Natural killer cell (primary cell): ENCODE results near the gene DCDC2C. TPM values are rescaled to one million over a fixed set of nuclear protein-coding genes. Genes with fewer than 3 reads are reported as not detected.

Experiments used
- ATAC-seq, 3 donors: fragments of 150-1000 bp in 2 of 3; fragments of 200-7000 bp in 1 of 3; cut with Tn5 transposase; 1 replicate in 1 of 3; 2 replicates in 2 of 3; pipeline ENCODE4 v1.10.0; 2021; ENCODE audit warnings: mild to moderate bottlenecking in 2 of 3, moderate library complexity in 2 of 3
- DNase-seq, 2 donors: peaks; one replicate each; pipeline versions ENCODE4 v3.0.0 to v3.0.0-alpha.2; 2013 to 2021; ENCODE audit warnings: mixed read lengths in 1 of 2
- H3K27ac ChIP-seq: one replicate; pipeline ENCODE4 v1.5.1; 2013; ENCODE audit warnings: mild to moderate bottlenecking, low read length
- H3K27me3 ChIP-seq: one replicate; pipeline ENCODE4 v1.6.1; 2013; ENCODE audit warnings: low read length; ENCODE audit not compliant: control insufficient read depth, insufficient read depth
- H3K36me3 ChIP-seq: one replicate; pipeline ENCODE4 v1.6.1; 2013; ENCODE audit warnings: low read length; ENCODE audit not compliant: control insufficient read depth, insufficient read depth
- H3K4me1 ChIP-seq: one replicate; pipeline ENCODE4 v1.6.1; 2013; ENCODE audit warnings: low read length; ENCODE audit not compliant: control insufficient read depth, insufficient read depth
- H3K4me3 ChIP-seq: one replicate; pipeline ENCODE4 v1.5.1; 2013; ENCODE audit warnings: low read length
- H3K9me3 ChIP-seq: one replicate; pipeline ENCODE4 v1.6.1; 2013; ENCODE audit warnings: low read length; ENCODE audit not compliant: control insufficient read depth, insufficient read depth
- H3K27ac Mint-ChIP-seq, 2 donors: one replicate each; pipeline ENCODE4 v1.8.0; 2022; ENCODE audit warnings: mild to moderate bottlenecking in 2 of 2, mixed read lengths in 2 of 2, moderate library complexity in 1 of 2
- H3K27me3 Mint-ChIP-seq, 2 donors: one replicate each; pipeline ENCODE4 v1.8.0; 2022; ENCODE audit warnings: low read depth in 2 of 2, mixed read lengths in 2 of 2
- H3K36me3 Mint-ChIP-seq: one replicate; pipeline ENCODE4 v1.8.0; 2022; ENCODE audit warnings: mixed read lengths
- H3K4me1 Mint-ChIP-seq, 2 donors: one replicate each; pipeline ENCODE4 v1.8.0; 2022; ENCODE audit warnings: mixed read lengths in 2 of 2
- H3K4me3 Mint-ChIP-seq: one replicate; pipeline ENCODE4 v1.8.0; 2022; ENCODE audit warnings: mild to moderate bottlenecking, moderate library complexity, mixed read lengths
- H3K9me3 Mint-ChIP-seq, 2 donors: one replicate each; pipeline ENCODE4 v1.8.0; 2022; ENCODE audit warnings: mixed read lengths in 2 of 2
- CTCF ChIP-seq: fragments of 200-600 bp; IDR thresholded peaks from one replicate; pipeline ENCODE4 v1.8.0; 2022; ENCODE audit warnings: antibody characterized with exemption
- WGBS: methylation state at CpG from one replicate; pipeline ENCODE4 v1.1.7; 2013; ENCODE audit warnings: missing lambda C conversion rate; ENCODE audit not compliant: insufficient coverage; 5-methylcytosine and 5-hydroxymethylcytosine counted together
- intact Hi-C: fragments of 100-400 bp; cut with micrococcal nuclease; formaldehyde crosslinking; loops from one replicate; pipeline ENCODE4 v1.14.2; 2022
- total RNA-seq, 4 donors: library from RNA; stranded (reverse); fragments of 120-200 nt in 1 of 4; gene quantifications; one replicate each; pipeline versions ENCODE4 v1.2.3 to v1.2.4, GENCODE V29; 2013 to 2022

DCDC2C gene
- total RNA-seq, 3 donors from 2014 or later (not counting 1 experiment from before 2014, with no cell fraction given), result not detected

DNA sequence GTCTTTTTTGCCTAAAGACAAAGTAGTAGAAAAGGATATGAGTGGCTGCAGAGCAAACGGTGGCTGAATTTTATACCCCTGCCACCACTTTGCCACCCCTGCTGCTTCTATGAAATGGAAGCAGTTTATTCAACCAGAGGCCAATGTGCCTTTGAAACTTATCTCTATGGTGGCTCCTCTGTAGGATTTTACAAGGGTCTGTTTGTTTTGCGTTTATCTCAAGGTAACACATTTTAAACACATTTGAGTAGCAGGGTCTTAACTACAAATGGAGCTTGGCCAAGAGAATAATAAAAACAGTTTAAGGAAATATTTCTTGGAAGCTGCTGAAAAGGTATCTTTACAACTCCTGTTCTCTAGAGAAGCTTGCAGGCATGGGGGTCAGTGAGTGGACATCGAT, 39.3 kb upstream of the DCDC2C start:
- no peak for TF ChIP-seq CTCF
- 73% methylated on average over 2 of the region's 3 CpGs for WGBS
- Histone ChIP-seq H3K4me3 (no peak overlapping the region), H3K36me3 (no peaks in the 10 kb centered on the region), H3K27ac (no peak overlapping the region), H3K4me1 (no peaks in the 10 kb centered on the region), H3K9me3 (no peaks in the 10 kb centered on the region), H3K27me3 (no peaks in the 10 kb centered on the region)
- ATAC-seq (no peak), DNase-seq (no peak)
- intact Hi-C loops, result no loop called here
- H3K36me3 Mint-ChIP-seq, result no peaks in the 10 kb centered on the region
- peaks cover 0 to 6% of the 10 kb centered on the region in 2 donors for H3K27me3 Mint-ChIP-seq
- no peak overlapping the region for H3K4me3 Mint-ChIP-seq
- no peaks in the 10 kb centered on the region for H3K9me3 Mint-ChIP-seq
- no peak overlapping the region for H3K27ac Mint-ChIP-seq
- H3K4me1 Mint-ChIP-seq, result no peaks in the 10 kb centered on the region

DNA sequence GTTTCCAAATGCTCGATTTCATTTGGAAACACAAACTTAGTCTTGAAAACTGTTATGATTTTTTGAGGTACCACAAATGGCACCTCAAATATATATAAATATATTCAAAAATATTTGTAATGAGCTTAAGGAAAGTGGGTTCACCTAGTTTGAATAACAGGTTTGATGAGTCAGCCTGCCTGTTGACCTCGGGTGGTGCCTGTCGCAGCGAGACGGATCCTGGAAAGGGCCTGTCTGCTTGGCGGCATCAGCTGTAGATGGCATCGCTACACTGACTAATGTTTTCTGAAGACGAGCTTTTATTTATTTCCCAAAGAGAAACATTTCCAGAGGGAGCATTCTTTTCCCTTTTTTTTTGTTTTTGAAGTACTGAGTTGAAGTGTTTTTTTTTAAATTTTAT, 38.5 kb upstream of the DCDC2C start:
- H3K4me1 ChIP-seq, result no peaks in the 10 kb centered on the region
- TF ChIP-seq CTCF, result no peak
- no peaks in the 10 kb centered on the region for H3K9me3 ChIP-seq
- Mint-ChIP-seq H3K27ac (no peak overlapping the region), H3K4me1 (no peaks in the 10 kb centered on the region), H3K4me3 (no peak overlapping the region), H3K27me3 (peaks cover 0 to 6% of the 10 kb centered on the region in 2 donors), H3K36me3 (no peaks in the 10 kb centered on the region), H3K9me3 (no peaks in the 10 kb centered on the region)
- no peak for DNase-seq
- 92% methylated on average over 7 of the region's 8 CpGs for WGBS
- H3K27ac ChIP-seq, result no peak overlapping the region
- intact Hi-C loops, result no loop called here
- H3K27me3 ChIP-seq, result no peaks in the 10 kb centered on the region
- no peaks in the 10 kb centered on the region for H3K36me3 ChIP-seq
- no peak overlapping the region for H3K4me3 ChIP-seq
- no peak for ATAC-seq

GRCh38 chr2:3665886-3666612, 37.3 kb upstream of the DCDC2C start:
- no peak overlapping the region for H3K27ac Mint-ChIP-seq
- Histone ChIP-seq H3K4me3 (no peak overlapping the region), H3K9me3 (no peaks in the 10 kb centered on the region), H3K4me1 (no peaks in the 10 kb centered on the region), H3K36me3 (no peaks in the 10 kb centered on the region), H3K27me3 (no peaks in the 10 kb centered on the region), H3K27ac (no peak overlapping the region)
- ATAC-seq, result peak in 1 of 3 donors; percentile 29
- no peak for TF ChIP-seq CTCF
- peaks cover 0 to 6% of the 10 kb centered on the region in 2 donors for H3K27me3 Mint-ChIP-seq
- no peaks in the 10 kb centered on the region for H3K36me3 Mint-ChIP-seq
- no peak for DNase-seq
- no peaks in the 10 kb centered on the region for H3K9me3 Mint-ChIP-seq
- intact Hi-C loops, result no loop called here
- 91% methylated on average over 14 of the region's 16 CpGs for WGBS
- H3K4me1 Mint-ChIP-seq, result no peaks in the 10 kb centered on the region
- no peak overlapping the region for H3K4me3 Mint-ChIP-seq

DNA sequence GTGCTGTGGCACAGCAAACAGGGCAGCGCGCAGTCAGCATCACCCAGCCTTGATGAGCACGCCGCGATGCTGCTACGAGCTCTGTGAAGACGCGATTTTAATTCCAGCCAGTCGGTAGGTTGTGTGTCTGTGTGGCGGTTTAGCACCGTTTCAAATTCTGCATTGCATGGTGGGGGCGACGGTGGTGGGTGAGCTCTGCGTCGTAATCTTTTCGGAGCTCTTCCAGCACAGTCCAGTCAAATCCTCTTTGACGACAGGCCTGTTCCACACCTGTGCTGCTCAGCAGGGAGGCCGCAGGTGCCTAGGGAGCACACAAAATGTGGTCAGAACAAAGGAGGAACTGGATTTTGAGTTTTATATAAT, 36.8 kb upstream of the DCDC2C start:
- intact Hi-C loops, result no loop called here
- Mint-ChIP-seq H3K27ac (no peak overlapping the region), H3K36me3 (no peaks in the 10 kb centered on the region), H3K4me3 (no peak overlapping the region), H3K9me3 (no peaks in the 10 kb centered on the region), H3K4me1 (no peaks in the 10 kb centered on the region), H3K27me3 (peaks cover 0 to 6% of the 10 kb centered on the region in 2 donors)
- WGBS, result 88% methylated on average over 18 of the region's 18 CpGs
- TF ChIP-seq CTCF, result no peak
- Histone ChIP-seq H3K4me1 (no peaks in the 10 kb centered on the region), H3K36me3 (no peaks in the 10 kb centered on the region), H3K9me3 (no peaks in the 10 kb centered on the region), H3K27ac (no peak overlapping the region), H3K27me3 (no peaks in the 10 kb centered on the region), H3K4me3 (no peak overlapping the region)
- DNase-seq, result no peak
- ATAC-seq, result no peak
